GM12801 (cell line): Measurements from ENCODE around the gene METAP1.

Source experiments
- CTCF ChIP-seq: IDR thresholded peaks from one replicate; pipeline ENCODE4 v1.5.1; 2011; ENCODE audit warnings: control low read depth; ENCODE audit not compliant: insufficient read length; ENCODE audit errors: extremely low read depth

The METAP1 gene

GRCh38 chr4:99008051-99008450 lies 12.5 kb downstream of the METAP1 start:
- TF ChIP-seq CTCF = no peak

DNA sequence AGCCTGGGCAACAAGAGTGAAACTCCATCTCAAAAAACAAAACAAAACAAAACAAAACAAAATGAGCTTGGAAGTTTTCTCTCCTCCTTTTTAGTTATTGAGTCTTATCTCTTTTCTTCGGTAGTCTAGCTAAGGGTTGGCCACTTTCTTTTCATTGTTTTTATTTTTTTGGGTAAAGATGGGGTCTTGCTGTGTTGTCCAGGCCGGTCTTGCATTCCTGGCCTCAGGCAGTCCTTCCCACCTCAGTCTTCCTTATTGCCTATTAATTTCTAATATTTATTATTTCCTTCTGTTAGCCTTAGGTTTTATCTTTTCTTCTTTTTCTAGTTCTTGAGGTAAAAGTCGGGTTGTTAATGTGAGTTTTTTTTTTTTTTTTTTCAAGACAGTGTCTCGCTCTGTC lies 16.4 kb downstream of the METAP1 start:
- no peak for TF ChIP-seq CTCF

GRCh38 chr4:99013402-99013843 lies 17.9 kb downstream of the METAP1 start:
- no peak for TF ChIP-seq CTCF

GRCh38 chr4:99013884-99014523 lies 18.5 kb downstream of the METAP1 start:
- no peak for TF ChIP-seq CTCF

DNA sequence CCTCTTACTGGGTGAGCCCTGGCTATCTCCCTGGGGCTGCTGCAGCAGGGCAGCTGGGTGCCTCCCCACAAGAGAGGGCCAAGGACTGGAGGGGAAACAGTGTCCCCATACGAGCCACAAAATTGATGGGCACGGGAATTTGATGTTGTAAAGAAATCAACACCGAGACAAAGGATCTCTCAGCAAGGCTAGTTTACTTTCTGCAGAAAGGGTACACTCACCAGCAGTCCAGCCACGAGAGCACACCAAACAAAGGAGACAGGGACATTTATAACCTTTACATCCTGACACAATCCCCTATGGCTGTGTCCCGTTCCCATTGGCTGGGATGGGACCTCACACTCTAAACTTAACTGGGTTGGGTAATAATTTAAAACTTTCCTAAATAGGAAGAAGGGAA lies 25.9 kb downstream of the METAP1 start:
- no peak for TF ChIP-seq CTCF

- TF ChIP-seq CTCF = no peak
Observed at GRCh38 chr4:99022566-99022965, 27.0 kb downstream of the METAP1 start.

GRCh38 chr4:99024481-99025275 lies 29.2 kb downstream of the METAP1 start:
- TF ChIP-seq CTCF = no peak
